OCI-LY7 (cell line): Measurements from ENCODE around the gene FAM168B. TPM values are rescaled to one million over a fixed set of nuclear protein-coding genes. Genes with fewer than 3 reads are reported as not detected.

Experiments used
- BruUV-seq: library from RNA; stranded (reverse); fragments of 400-500 nt; replicated peaks from 2 replicates; lab custom pipeline; 2021; lab: Mats Ljungman, UMichigan
- CTCF ChIA-PET: fragments of 300-600 bp; sonication (Branson Sonifier 250); formaldehyde crosslinking; loops from one replicate; lab custom pipeline; 2022; ENCODE audit warnings: antibody characterized with exemption; ENCODE audit not compliant: unreplicated experiment; lab: Charles Lee
- POLR2A ChIA-PET: fragments of 300-600 bp; sonication (Branson Sonifier 250); formaldehyde crosslinking; loops from one replicate; lab custom pipeline; 2022; ENCODE audit warnings: antibody characterized with exemption; lab: Charles Lee
- DNase-seq: peaks from one replicate; pipeline ENCODE4 v3.0.0-alpha.2; 2015; ENCODE audit warnings: low spot score
- H2AFZ ChIP-seq: fragments of 200-600 bp; sonication (generic), shearing (Covaris generic); 2 replicates; pipeline ENCODE4 v1.6.1; 2014; ENCODE audit warnings: mild to moderate bottlenecking, antibody characterized with exemption, low read length, moderate library complexity
- H3K27ac ChIP-seq: fragments of 200-600 bp; sonication (generic); 2 replicates; pipeline ENCODE4 v1.5.1; 2014; ENCODE audit warnings: mixed run types, low read depth, mild to moderate bottlenecking, moderate library complexity, low read length, inconsistent platforms; ENCODE audit not compliant: poor library complexity, severe bottlenecking
- H3K36me3 ChIP-seq: fragments of 200-600 bp; sonication (generic); 2 replicates; pipeline ENCODE4 v1.6.1; 2014; ENCODE audit warnings: mild to moderate bottlenecking, antibody characterized with exemption, low read length, moderate library complexity, mixed read lengths; ENCODE audit not compliant: insufficient read depth
- H3K4me1 ChIP-seq: fragments of 200-600 bp; sonication (generic); 2 replicates; pipeline ENCODE4 v1.5.1; 2014; ENCODE audit warnings: mild to moderate bottlenecking, low read length; ENCODE audit not compliant: insufficient read depth, poor library complexity, severe bottlenecking
- H3K4me2 ChIP-seq: fragments of 200-600 bp; sonication (generic); 2 replicates; pipeline ENCODE4 v1.6.1; 2014; ENCODE audit warnings: mild to moderate bottlenecking, low read length
- H3K4me3 ChIP-seq: fragments of 200-600 bp; sonication (generic); 2 replicates; pipeline ENCODE4 v1.5.1; 2014; ENCODE audit warnings: mild to moderate bottlenecking, low read depth, low read length; ENCODE audit not compliant: poor library complexity, severe bottlenecking
- H3K79me2 ChIP-seq: fragments of 200-600 bp; sonication (generic); 2 replicates; pipeline ENCODE4 v1.6.1; 2016; ENCODE audit warnings: low read depth, mild to moderate bottlenecking, low read length, moderate library complexity, mixed read lengths; ENCODE audit not compliant: insufficient read depth
- H3K9me2 ChIP-seq: fragments of 200-600 bp; sonication (generic); 2 replicates; pipeline ENCODE4 v1.6.1; 2016; ENCODE audit warnings: mild to moderate bottlenecking, low read length, mixed read lengths; ENCODE audit not compliant: insufficient read depth
- H3K9me3 ChIP-seq: fragments of 200-600 bp; sonication (generic); 2 replicates; pipeline ENCODE4 v1.6.1; 2014; ENCODE audit warnings: mild to moderate bottlenecking, mixed run types, low read length, mixed read lengths
- H4K20me1 ChIP-seq: fragments of 200-600 bp; sonication (generic); 2 replicates; pipeline ENCODE4 v1.6.1; 2014; ENCODE audit warnings: mild to moderate bottlenecking, antibody characterized with exemption, low read length, moderate library complexity, mixed read lengths; ENCODE audit not compliant: insufficient read depth
- CTCF ChIP-seq: fragments of 200-600 bp; sonication (generic); conservative IDR thresholded peaks from 2 replicates; pipeline ENCODE4 v1.5.1; 2014; ENCODE audit warnings: mild to moderate bottlenecking, antibody characterized with exemption, low read length, moderate library complexity, mixed read lengths
- EZH2phosphoT487 ChIP-seq: fragments of 200-600 bp; sonication (generic); IDR thresholded peaks from 2 replicates; pipeline ENCODE4 v1.6.1; 2018; ENCODE audit warnings: low read depth, borderline replicate concordance, mild to moderate bottlenecking, mixed run types, antibody characterized with exemption, low read length, moderate library complexity, mixed read lengths
- intact Hi-C: fragments of 100-400 bp; cut with micrococcal nuclease; formaldehyde crosslinking; loops from one replicate; pipeline ENCODE4 v1.10.0; 2022; ENCODE audit not compliant: unreplicated experiment
- total RNA-seq, 2 experiments: library from RNA; depleted of rRNA in 1 of 2; stranded (reverse); fragments of >200 nt in 1 of 2; shearing (Covaris generic) in 1 of 2; gene quantifications; 2 replicates each; pipeline ENCODE4 v1.2.3, GENCODE V29; 2014 to 2022

The FAM168B gene
- total RNA-seq, 2 experiments from 2014 or later = 53.6 to 85.3 TPM

- intact Hi-C loops = no loop called here
- BruUV-seq = no TSS peak
These were observed 49.8 kb downstream of the FAM168B start for GRCh38 chr2:131043199-131044074.

DNA sequence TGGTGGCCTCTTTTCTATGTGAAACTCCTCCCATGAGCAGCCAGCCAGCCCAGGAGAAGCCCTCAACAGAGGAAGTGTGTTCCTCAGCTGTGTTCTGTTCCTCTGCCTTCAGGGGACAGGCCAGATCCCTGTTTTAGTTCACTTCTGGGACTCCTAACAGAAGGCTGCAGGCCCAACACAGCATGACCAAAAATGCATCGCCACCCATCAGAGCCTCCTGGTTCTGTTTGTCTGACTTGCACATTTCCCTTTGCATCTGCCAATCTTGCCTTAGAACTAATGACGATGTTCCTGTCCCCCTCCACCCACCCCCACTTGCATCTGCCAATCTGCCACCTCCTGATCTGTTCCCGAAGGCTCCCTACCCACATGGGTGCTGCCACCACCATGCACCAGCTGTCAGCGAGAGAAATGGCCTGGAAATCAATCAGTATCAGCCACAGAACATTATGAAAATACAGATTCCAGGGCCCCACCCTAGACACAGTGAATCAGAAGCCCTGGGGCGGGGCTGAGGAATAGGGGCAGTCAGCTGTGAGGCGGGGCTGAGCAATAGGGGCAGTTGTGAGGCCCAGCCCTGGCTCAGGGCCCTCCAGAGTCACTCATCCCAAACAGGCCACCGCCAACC lies 51.0 kb downstream of the FAM168B start:
- no peak for TF ChIP-seq EZH2phosphoT487
- no peak for TF ChIP-seq CTCF
- no TSS peak for BruUV-seq
- H3K4me3 ChIP-seq = no peak overlapping the region
- H3K4me2 ChIP-seq = no peak overlapping the region
- no peak overlapping the region for H3K27ac ChIP-seq
- POLR2A ChIA-PET = interaction anchor here (0.6 kb wide), 1 partner anchor 601 kb away, joined by 3 read pairs; no protein-coding TSS in a partner anchor
- no peaks in the 10 kb centered on the region for H3K79me2 ChIP-seq
- no peaks in the 10 kb centered on the region for H3K9me2 ChIP-seq
- H3K36me3 ChIP-seq = peaks cover 8% of the 10 kb centered on the region; the same call in 1 of the 2 replicates
- no peak overlapping the region for H2AFZ ChIP-seq
- H3K9me3 ChIP-seq = no peaks in the 10 kb centered on the region
- H4K20me1 ChIP-seq = no peaks in the 10 kb centered on the region
- intact Hi-C loops = no loop called here
- CTCF ChIA-PET = no interaction called here
- no peak for DNase-seq
- H3K4me1 ChIP-seq = no peaks in the 10 kb centered on the region

More at GRCh38 chr2:131043199-131044074, 49.8 kb downstream of the FAM168B start:
- no peaks in the 10 kb centered on the region for H3K79me2 ChIP-seq
- ChIA-PET CTCF (interaction anchor here (0.7 kb wide), 1 partner anchor 8 kb away, joined by 3 read pairs; no protein-coding TSS in a partner anchor), POLR2A (no interaction called here)
- no peaks in the 10 kb centered on the region for H3K9me2 ChIP-seq
- TF ChIP-seq EZH2phosphoT487 = no peak
- no peak for TF ChIP-seq CTCF
- H3K4me1 ChIP-seq = no peaks in the 10 kb centered on the region
- H3K27ac ChIP-seq = no peak overlapping the region
- H2AFZ ChIP-seq = no peak overlapping the region
- H3K9me3 ChIP-seq = no peaks in the 10 kb centered on the region
- H3K4me2 ChIP-seq = no peak overlapping the region
- no peaks in the 10 kb centered on the region for H4K20me1 ChIP-seq
- peaks cover 18% of the 10 kb centered on the region for H3K36me3 ChIP-seq
- no peak overlapping the region for H3K4me3 ChIP-seq
- DNase-seq = no peak
